A673 (cell line): ENCODE data around the gene CMTM1.

Source experiments
- CTCF ChIP-seq: fragments of 300-800, 200-600 bp; sonication (generic); conservative IDR thresholded peaks from 2 replicates; pipeline ENCODE4 v1.5.1; 2017; ENCODE audit warnings: low read depth, mild to moderate bottlenecking, antibody characterized with exemption, low read length, moderate library complexity, mixed read lengths
- EZH2 ChIP-seq: fragments of 200-600 bp; sonication (generic); IDR thresholded peaks from 2 replicates; pipeline ENCODE4 v1.6.1; 2017; ENCODE audit warnings: borderline replicate concordance, low read depth, mild to moderate bottlenecking, mixed read lengths, antibody characterized with exemption, low read length; ENCODE audit not compliant: poor library complexity, severe bottlenecking

- TF ChIP-seq CTCF (no peak), EZH2 (no peak)
Measured at GRCh38 chr16:66548068-66548467, 18.2 kb upstream of the CMTM1 start.
